Body of pancreas (tissue), 4 donors: ENCODE results near the gene ARL10.

Experiments
- POLR2A ChIP-seq, 3 donors: fragments of 450-650 bp; IDR thresholded peaks; one replicate each; pipeline ENCODE4 v1.6.1; 2016; ENCODE audit warnings: antibody characterized with exemption in 3 of 3, mild to moderate bottlenecking in 2 of 3
- TF ChIP-seq, protein P1 (sequence below), 7 experiments: fragments of 450-650 bp in 4 of 7; fragments of 200-600 bp in 3 of 7; sonication (generic) in 3 of 7; IDR thresholded peaks; one replicate each; pipeline ENCODE4 v1.5.1; 2016 to 2019; ENCODE audit warnings: antibody characterized with exemption in 7 of 7

DNA sequence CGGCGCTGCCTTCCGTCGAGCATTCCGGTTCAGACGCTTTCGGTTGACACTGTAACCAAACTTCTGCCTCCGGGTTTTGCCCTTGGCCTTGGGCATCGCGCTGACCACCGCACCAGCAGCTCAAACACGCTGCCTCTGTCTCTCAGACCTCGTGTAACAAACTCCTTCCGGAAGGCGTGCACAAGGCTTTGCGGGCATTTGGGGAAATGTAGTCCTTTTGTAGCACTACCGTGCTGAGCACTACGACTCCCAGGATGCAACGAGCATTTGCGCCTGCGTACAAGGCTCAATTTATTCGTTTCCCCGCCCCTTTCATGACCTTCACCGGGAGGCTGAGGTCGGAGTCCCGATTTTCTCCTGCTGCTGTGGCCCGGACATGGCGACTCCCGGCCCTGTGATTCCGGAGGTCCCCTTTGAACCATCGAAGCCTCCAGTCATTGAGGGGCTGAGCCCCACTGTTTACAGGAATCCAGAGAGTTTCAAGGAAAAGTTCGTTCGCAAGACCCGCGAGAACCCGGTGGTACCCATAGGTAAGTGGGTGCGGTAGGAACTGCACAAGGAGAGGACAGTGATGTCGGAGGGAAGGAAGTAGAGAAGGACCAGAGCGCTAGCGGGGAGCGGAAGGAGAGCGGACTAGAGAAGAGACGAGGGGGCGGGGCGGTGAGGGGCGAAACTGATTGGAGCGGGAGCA lies 23.3 kb downstream of the ARL10 start, which contains the start of the genes HIGD2A and NOP16:
- TF ChIP-seq POLR2A (IDR thresholded peaks at IDR 0.05) = no peak
- TF ChIP-seq, protein P1, sequence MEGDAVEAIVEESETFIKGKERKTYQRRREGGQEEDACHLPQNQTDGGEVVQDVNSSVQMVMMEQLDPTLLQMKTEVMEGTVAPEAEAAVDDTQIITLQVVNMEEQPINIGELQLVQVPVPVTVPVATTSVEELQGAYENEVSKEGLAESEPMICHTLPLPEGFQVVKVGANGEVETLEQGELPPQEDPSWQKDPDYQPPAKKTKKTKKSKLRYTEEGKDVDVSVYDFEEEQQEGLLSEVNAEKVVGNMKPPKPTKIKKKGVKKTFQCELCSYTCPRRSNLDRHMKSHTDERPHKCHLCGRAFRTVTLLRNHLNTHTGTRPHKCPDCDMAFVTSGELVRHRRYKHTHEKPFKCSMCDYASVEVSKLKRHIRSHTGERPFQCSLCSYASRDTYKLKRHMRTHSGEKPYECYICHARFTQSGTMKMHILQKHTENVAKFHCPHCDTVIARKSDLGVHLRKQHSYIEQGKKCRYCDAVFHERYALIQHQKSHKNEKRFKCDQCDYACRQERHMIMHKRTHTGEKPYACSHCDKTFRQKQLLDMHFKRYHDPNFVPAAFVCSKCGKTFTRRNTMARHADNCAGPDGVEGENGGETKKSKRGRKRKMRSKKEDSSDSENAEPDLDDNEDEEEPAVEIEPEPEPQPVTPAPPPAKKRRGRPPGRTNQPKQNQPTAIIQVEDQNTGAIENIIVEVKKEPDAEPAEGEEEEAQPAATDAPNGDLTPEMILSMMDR (IDR thresholded peaks at IDR 0.05) = peak in 4 of 7 experiments; percentile 26 to 54 (median 44)
